HFFc6 (cell line): ENCODE measurements around the gene TSHZ1. TPM values are rescaled to one million over a fixed set of nuclear protein-coding genes. Genes with fewer than 3 reads are reported as not detected.

Source experiments
- DNase-seq: peaks from one replicate; pipeline ENCODE4 v3.0.0-alpha.2; 2018
- H3K27ac Mint-ChIP-seq: 2 replicates; pipeline ENCODE4 v1.8.0; 2020; ENCODE audit warnings: mild to moderate bottlenecking, mixed read lengths
- H3K27me3 Mint-ChIP-seq: 2 replicates; pipeline ENCODE4 v1.8.0; 2021; ENCODE audit warnings: mild to moderate bottlenecking, moderate library complexity, mixed read lengths; ENCODE audit not compliant: insufficient read depth
- H3K36me3 Mint-ChIP-seq: 2 replicates; pipeline ENCODE4 v1.8.0; 2021; ENCODE audit warnings: low read depth, mixed read lengths
- H3K4me1 Mint-ChIP-seq: 2 replicates; pipeline ENCODE4 v1.8.0; 2020; ENCODE audit warnings: low read depth, mixed read lengths
- H3K4me3 Mint-ChIP-seq: 2 replicates; pipeline ENCODE4 v1.8.0; 2020; ENCODE audit warnings: mild to moderate bottlenecking, moderate library complexity, mixed read lengths
- H3K9me3 Mint-ChIP-seq: 2 replicates; pipeline ENCODE4 v1.8.0; 2020; ENCODE audit warnings: mild to moderate bottlenecking, mixed read lengths
- total RNA-seq, 6 experiments: library from RNA; stranded (reverse); fragmentation: NEBNext Ultra II Directional; extraction: Animal tissue kit (Norgen Biotek cat#: 25700); gene quantifications; 2 replicates in 1 of 6; 3 replicates in 5 of 6; pipeline ENCODE4 v1.2.3, GENCODE V29; 2021
- TF ChIP-seq, protein P1 (sequence below): fragments of 200-600 bp; sonication (generic); IDR thresholded peaks from 2 replicates; pipeline ENCODE4 v1.5.0; 2021; ENCODE audit warnings: antibody characterized with exemption, mild to moderate bottlenecking

The TSHZ1 gene
- total RNA-seq, 6 experiments from 2014 or later = 18.6 to 25.0 (median 23.3) TPM

DNA sequence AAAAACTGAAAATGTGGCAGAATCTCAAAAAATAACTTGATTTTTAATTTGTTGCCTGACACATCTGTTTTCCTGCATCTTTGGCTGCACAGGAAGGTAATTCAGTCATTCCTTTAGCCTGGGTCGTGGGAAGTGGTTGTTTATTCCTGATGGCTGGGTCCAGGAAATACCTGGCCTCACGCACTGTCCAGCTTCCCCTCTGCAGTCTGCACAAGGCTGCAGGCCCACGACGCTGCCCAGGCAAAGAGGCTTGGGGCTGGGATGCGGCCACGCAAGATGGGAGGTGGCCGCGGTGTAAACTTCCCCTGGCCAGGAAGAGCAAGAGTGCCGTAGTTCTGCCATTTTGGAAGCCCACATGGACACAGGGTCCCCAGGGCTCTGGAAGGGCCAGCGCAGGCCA is 28.2 kb downstream of the TSHZ1 start:
- Mint-ChIP-seq H3K9me3 (no peaks in the 10 kb centered on the region; the same call in 1 of the 2 replicates), H3K4me3 (no peak overlapping the region), H3K4me1 (peaks cover 21% of the 10 kb centered on the region), H3K27ac (peak overlapping the region; percentile 88), H3K36me3 (peaks cover 32% of the 10 kb centered on the region), H3K27me3 (no peaks in the 10 kb centered on the region)
- TF ChIP-seq, protein P1, sequence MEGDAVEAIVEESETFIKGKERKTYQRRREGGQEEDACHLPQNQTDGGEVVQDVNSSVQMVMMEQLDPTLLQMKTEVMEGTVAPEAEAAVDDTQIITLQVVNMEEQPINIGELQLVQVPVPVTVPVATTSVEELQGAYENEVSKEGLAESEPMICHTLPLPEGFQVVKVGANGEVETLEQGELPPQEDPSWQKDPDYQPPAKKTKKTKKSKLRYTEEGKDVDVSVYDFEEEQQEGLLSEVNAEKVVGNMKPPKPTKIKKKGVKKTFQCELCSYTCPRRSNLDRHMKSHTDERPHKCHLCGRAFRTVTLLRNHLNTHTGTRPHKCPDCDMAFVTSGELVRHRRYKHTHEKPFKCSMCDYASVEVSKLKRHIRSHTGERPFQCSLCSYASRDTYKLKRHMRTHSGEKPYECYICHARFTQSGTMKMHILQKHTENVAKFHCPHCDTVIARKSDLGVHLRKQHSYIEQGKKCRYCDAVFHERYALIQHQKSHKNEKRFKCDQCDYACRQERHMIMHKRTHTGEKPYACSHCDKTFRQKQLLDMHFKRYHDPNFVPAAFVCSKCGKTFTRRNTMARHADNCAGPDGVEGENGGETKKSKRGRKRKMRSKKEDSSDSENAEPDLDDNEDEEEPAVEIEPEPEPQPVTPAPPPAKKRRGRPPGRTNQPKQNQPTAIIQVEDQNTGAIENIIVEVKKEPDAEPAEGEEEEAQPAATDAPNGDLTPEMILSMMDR = no peak
- DNase-seq = no peak

DNA sequence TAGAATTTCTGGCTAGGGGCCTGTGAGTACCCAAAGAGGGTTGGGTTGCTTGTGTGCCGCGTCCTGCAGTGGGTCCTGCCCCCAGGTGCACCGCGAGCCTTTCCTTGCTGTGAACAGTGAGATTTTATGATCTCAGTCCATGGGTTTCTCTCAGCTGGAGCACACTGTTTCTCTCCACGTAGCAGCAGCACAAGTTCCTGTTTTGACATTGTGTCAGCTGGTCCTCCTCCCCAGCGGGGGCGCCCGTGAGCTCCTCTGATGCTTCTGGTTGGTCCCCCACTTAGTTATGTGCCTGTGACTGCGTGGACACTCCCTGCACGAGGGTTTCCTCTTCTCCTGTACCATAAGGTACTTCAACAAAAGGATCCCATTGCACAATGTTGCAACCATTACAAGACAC is 29.8 kb downstream of the TSHZ1 start:
- H3K9me3 Mint-ChIP-seq = no peaks in the 10 kb centered on the region; the same call in 1 of the 2 replicates

DNA sequence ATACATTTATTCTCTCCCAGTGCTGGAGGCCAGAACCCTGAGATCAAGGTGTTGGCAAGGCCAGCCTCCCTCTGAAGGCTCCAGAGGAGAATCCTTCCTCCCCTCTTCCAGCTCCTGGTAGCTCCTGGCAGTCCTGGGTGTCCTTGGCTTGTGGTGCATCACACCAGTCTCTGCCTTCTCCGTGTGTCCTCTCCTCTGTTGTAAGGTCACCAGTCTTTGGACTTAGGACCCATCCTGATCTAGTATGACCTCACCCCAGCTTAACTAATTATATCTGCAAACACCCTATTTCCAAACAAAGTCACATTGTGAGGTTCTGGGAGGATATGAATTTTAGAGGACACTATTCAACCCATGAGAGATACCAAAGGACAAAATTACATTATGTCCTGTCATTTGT is 31.1 kb downstream of the TSHZ1 start:
- Mint-ChIP-seq H3K27ac (no peak overlapping the region), H3K36me3 (peaks cover 28% of the 10 kb centered on the region), H3K4me3 (no peak overlapping the region), H3K4me1 (peaks cover 40% of the 10 kb centered on the region), H3K9me3 (no peaks in the 10 kb centered on the region; the same call in 1 of the 2 replicates), H3K27me3 (no peaks in the 10 kb centered on the region; the same call in 1 of the 2 replicates)
- TF ChIP-seq, protein P1 = no peak
- no peak for DNase-seq

More for the DNA sequence above, 29.8 kb downstream of the TSHZ1 start:
- peaks cover 32% of the 10 kb centered on the region for H3K36me3 Mint-ChIP-seq
- no peaks in the 10 kb centered on the region; the same call in 1 of the 2 replicates for H3K27me3 Mint-ChIP-seq
- DNase-seq = no peak
- H3K27ac Mint-ChIP-seq = no peak overlapping the region
- TF ChIP-seq, protein P1 = peak; percentile 13; the same call in 1 of the 2 replicates
- H3K4me1 Mint-ChIP-seq = peaks cover 27% of the 10 kb centered on the region
- no peak overlapping the region for H3K4me3 Mint-ChIP-seq

DNA sequence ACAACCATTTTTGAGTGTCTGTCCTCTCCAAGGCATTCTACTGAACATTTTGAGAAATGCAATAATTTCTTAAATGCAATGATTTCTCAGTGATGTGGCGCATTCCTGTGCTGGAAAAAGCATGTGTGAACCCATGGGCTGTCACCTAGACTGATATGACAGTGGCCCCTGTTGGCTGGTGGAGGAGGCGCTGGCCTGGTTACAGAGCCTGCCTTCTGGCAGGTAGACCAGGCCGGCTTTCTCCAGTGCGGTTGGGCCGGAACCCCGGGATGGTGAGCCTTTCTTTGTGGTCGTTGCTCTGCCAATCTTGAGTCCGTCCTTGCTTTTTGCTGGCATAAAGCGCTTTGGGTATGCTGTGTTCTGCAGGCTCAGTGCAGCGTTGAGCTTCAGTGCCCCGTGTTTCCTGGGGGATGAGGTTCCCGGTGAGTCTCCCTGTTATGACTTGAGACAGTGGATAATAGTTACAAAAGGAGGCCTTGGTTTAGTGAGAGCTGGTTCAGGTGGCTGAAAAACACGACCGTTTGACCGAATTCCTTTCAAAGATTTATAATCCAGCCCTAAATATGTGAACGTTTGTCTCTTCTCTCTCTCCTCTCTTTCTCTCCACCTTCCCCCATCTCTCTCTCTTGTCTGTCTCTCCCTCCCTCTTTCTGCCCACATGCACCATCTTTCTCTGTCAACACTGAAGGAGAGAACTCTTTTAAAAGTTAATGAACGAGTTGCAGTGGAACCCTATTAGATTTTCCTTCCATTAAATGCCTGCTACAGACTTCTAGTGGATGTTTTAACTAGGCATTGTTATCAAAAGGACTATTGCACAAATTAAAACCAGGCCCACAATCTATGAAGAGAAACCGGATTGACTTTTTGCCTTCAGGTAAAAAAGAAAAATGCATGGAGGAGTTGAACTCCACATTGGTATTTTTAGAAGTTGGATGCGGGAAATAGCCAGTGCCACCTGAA is 34.0 kb downstream of the TSHZ1 start:
- Mint-ChIP-seq H3K36me3 (peaks cover 18% of the 10 kb centered on the region), H3K4me1 (peaks cover 54% of the 10 kb centered on the region), H3K4me3 (no peak overlapping the region; the same call in 1 of the 2 replicates), H3K9me3 (no peaks in the 10 kb centered on the region; the same call in 1 of the 2 replicates), H3K27me3 (peaks cover 1% of the 10 kb centered on the region), H3K27ac (peak overlapping the region; percentile 0; the same call in 1 of the 2 replicates)
- TF ChIP-seq, protein P1 = peak; percentile 45; the same call in 1 of the 2 replicates
- no peak for DNase-seq

DNA sequence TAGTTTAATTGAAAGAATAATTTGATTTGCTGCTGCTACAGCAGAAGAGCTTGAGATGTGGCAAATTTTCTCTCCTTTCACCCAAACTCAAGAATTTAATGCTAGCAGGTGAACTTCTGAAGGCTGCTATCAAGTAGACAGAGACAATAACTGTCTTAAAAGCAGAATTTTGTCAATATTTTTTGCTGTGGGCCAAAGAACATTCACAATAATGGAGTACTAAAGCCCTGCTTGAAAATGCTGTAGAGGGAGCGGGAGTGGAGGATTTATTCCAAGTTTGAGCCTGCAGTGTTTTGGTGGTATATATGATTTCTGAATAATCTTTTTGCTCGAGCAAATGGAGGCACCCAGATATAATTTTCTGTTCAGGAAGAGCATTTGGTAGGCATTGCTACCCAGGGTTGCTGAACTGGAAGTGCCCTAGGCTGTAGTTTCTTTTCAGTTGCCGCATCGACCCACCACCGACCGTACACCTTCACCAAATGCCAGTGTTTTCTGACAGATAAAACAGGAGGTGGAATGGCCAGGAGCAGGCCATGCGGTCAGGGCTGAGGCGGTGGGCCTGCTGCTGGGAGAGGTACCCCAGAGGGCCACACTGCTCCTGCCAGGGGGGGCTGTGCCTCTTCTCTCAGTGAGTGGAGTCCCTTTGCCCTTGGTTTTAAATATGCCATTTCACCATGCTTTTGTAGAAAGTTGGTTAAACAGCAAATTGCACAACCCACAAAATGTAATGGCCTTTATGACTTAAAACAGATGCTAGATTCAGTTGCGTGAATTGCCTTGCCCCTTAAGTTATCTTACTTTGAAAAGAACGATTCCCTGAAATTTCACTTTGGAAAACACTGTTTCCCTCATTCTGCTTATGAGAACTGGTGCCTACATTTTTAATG is 36.4 kb downstream of the TSHZ1 start:
- Mint-ChIP-seq H3K9me3 (no peaks in the 10 kb centered on the region), H3K4me3 (peak overlapping the region; percentile 92), H3K36me3 (peaks cover under 1% of the 10 kb centered on the region; the same call in 1 of the 2 replicates), H3K4me1 (peaks cover 66% of the 10 kb centered on the region), H3K27ac (peak overlapping the region; percentile 94), H3K27me3 (peaks cover 1% of the 10 kb centered on the region)
- no peak for DNase-seq
- TF ChIP-seq, protein P1 = no peak
